Mesendoderm (in vitro differentiated cells): ENCODE measurements around the gene LGMN.

ENCODE experiments used
- DNase-seq: peaks from one replicate; pipeline ENCODE4 v3.0.0; 2013
- H2AK5ac ChIP-seq: 2 replicates; pipeline ENCODE4 v1.6.1; 2013; ENCODE audit warnings: low read length, inconsistent platforms
- H2BK120ac ChIP-seq: 2 replicates; pipeline ENCODE4 v1.6.1; 2013; ENCODE audit warnings: low read depth, mild to moderate bottlenecking, low read length, moderate library complexity, mixed read lengths
- H2BK15ac ChIP-seq: replicated peaks from 2 replicates; pipeline ENCODE4 v1.6.1; 2013; ENCODE audit warnings: low read depth, mild to moderate bottlenecking, moderate library complexity
- H2BK5ac ChIP-seq: 2 replicates; pipeline ENCODE4 v1.6.1; 2013; ENCODE audit warnings: low read length, inconsistent platforms
- H3K18ac ChIP-seq: 2 replicates; pipeline ENCODE4 v1.6.1; 2013; ENCODE audit warnings: mild to moderate bottlenecking, low read length, mixed read lengths
- H3K23ac ChIP-seq: one replicate; pipeline ENCODE4 v1.6.1; 2013; ENCODE audit warnings: low read length
- H3K27ac ChIP-seq: 2 replicates; pipeline ENCODE4 v1.5.1; 2013; ENCODE audit warnings: low read depth, mild to moderate bottlenecking, inconsistent platforms, low read length, moderate library complexity
- H3K27me3 ChIP-seq: 2 replicates; pipeline ENCODE4 v1.6.1; 2013; ENCODE audit warnings: low read length, control low read depth, mild to moderate bottlenecking, inconsistent platforms; ENCODE audit not compliant: insufficient read depth, poor library complexity
- H3K36me3 ChIP-seq: 2 replicates; pipeline ENCODE4 v1.6.1; 2013; ENCODE audit warnings: low read length, inconsistent platforms; ENCODE audit not compliant: control insufficient read depth, insufficient read depth
- H3K4ac ChIP-seq: one replicate; pipeline ENCODE4 v1.6.1; 2013; ENCODE audit warnings: low read depth, mild to moderate bottlenecking, low read length, moderate library complexity
- H3K4me1 ChIP-seq: 2 replicates; pipeline ENCODE4 v1.6.1; 2013; ENCODE audit warnings: low read depth, low read length, inconsistent platforms; ENCODE audit not compliant: control insufficient read depth
- H3K4me2 ChIP-seq: 2 replicates; pipeline ENCODE4 v1.6.1; 2013; ENCODE audit warnings: low read length
- H3K4me3 ChIP-seq: 2 replicates; pipeline ENCODE4 v1.5.1; 2013; ENCODE audit warnings: mild to moderate bottlenecking, low read length
- H3K56ac ChIP-seq: one replicate; pipeline ENCODE4 v1.6.1; 2013; ENCODE audit warnings: low read length
- H3K79me1 ChIP-seq: 2 replicates; pipeline ENCODE4 v1.6.1; 2013; ENCODE audit warnings: low read length, inconsistent platforms
- H3K79me2 ChIP-seq: 2 replicates; pipeline ENCODE4 v1.6.1; 2013; ENCODE audit warnings: mild to moderate bottlenecking, low read length; ENCODE audit not compliant: control insufficient read depth, insufficient read depth
- H3K9ac ChIP-seq: 2 replicates; pipeline ENCODE4 v1.6.1; 2013; ENCODE audit warnings: low read length, inconsistent platforms
- H4K5ac ChIP-seq: one replicate; pipeline ENCODE4 v1.6.1; 2013; ENCODE audit warnings: low read length
- H4K8ac ChIP-seq: one replicate; pipeline ENCODE4 v1.6.1; 2013; ENCODE audit warnings: low read depth, mild to moderate bottlenecking, control low read depth, low read length, moderate library complexity
- WGBS: extraction: QIAGEN DNeasy Blood & Tissue Kit; methylation state at CpG from one replicate; pipeline ENCODE4 v1.1.7; 2013; ENCODE audit warnings: low lambda C conversion rate, missing lambda C conversion rate; ENCODE audit not compliant: insufficient coverage; ENCODE audit errors: extremely low coverage; 5-methylcytosine and 5-hydroxymethylcytosine counted together

LGMN gene

GRCh38 chr14:92729634-92730358 lies 18.6 kb downstream of the LGMN start:
- no peak overlapping the region for H3K4me2 ChIP-seq
- no peak overlapping the region for H3K23ac ChIP-seq
- no peak overlapping the region for H3K9ac ChIP-seq
- H3K27ac ChIP-seq = no peak overlapping the region
- H3K56ac ChIP-seq = no peak overlapping the region
- no peak for DNase-seq
- H3K36me3 ChIP-seq = peaks cover 2% of the 10 kb centered on the region
- H2BK5ac ChIP-seq = no peak overlapping the region
- peaks cover 2% of the 10 kb centered on the region for H3K79me1 ChIP-seq
- H3K4ac ChIP-seq = no peak overlapping the region
- H4K5ac ChIP-seq = no peak overlapping the region
- WGBS = no CpG with 5 or more reads among the region's 14 CpGs
- no peak overlapping the region for H3K4me3 ChIP-seq
- H3K79me2 ChIP-seq = no peaks in the 10 kb centered on the region
- no peak overlapping the region for H2BK120ac ChIP-seq
- no peaks in the 10 kb centered on the region for H3K27me3 ChIP-seq
- no peaks in the 10 kb centered on the region for H3K4me1 ChIP-seq
- H4K8ac ChIP-seq = no peak overlapping the region
- no peak overlapping the region for H2BK15ac ChIP-seq
- H2AK5ac ChIP-seq = no peak overlapping the region
- no peak overlapping the region for H3K18ac ChIP-seq

DNA sequence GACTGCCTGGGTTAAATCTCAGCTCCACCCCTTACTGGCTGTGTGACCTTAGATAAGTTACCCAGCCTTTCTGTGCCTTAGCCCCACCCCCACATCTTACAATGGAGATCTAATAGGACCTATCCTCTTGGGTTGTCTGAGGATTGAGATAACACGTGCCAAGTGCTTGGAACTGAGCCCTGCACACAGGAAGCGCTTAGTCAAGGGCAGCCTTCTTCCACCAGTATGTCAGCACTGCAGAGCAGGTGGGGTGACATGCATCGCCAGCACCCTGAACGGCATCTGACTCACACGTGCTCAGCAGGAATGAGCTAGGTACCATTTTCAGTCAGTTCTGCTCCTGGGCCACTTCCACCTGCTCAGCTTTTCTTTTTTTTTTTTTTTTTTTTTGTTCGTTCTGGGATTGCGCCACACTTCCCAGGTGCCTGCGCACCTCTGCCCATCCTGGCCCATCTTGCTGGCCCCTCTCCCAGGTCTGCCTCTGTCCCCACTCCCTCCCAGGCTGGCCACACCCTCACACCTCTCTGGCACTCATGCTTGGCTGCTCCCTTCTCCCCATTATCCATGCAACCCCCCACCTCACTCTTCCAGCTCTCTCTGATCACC lies 19.6 kb downstream of the LGMN start:
- no CpG with 5 or more reads among the region's 8 CpGs for WGBS
- H3K79me1 ChIP-seq = no peaks in the 10 kb centered on the region
- H3K4me1 ChIP-seq = no peaks in the 10 kb centered on the region
- H3K56ac ChIP-seq = no peak overlapping the region
- peaks cover 3% of the 10 kb centered on the region for H3K36me3 ChIP-seq
- H4K8ac ChIP-seq = no peak overlapping the region
- H3K4me2 ChIP-seq = no peak overlapping the region
- no peak overlapping the region for H4K5ac ChIP-seq
- peak; percentile 14 for DNase-seq
- no peaks in the 10 kb centered on the region for H3K27me3 ChIP-seq
- no peaks in the 10 kb centered on the region for H3K79me2 ChIP-seq
- no peak overlapping the region for H3K4ac ChIP-seq
- no peak overlapping the region for H2BK5ac ChIP-seq
- H3K4me3 ChIP-seq = no peak overlapping the region
- no peak overlapping the region for H2BK15ac ChIP-seq
- H2BK120ac ChIP-seq = no peak overlapping the region
- H3K18ac ChIP-seq = no peak overlapping the region
- no peak overlapping the region for H2AK5ac ChIP-seq
- no peak overlapping the region for H3K9ac ChIP-seq
- no peak overlapping the region for H3K27ac ChIP-seq
- H3K23ac ChIP-seq = no peak overlapping the region

GRCh38 chr14:92726933-92727262 lies 21.5 kb downstream of the LGMN start:
- Histone ChIP-seq H3K79me2 (no peaks in the 10 kb centered on the region), H3K27me3 (no peaks in the 10 kb centered on the region), H2BK5ac (no peak overlapping the region), H3K9ac (no peak overlapping the region), H3K56ac (no peak overlapping the region), H3K79me1 (no peaks in the 10 kb centered on the region), H3K23ac (no peak overlapping the region), H3K4me3 (no peak overlapping the region), H4K5ac (no peak overlapping the region), H3K36me3 (peaks cover 1% of the 10 kb centered on the region), H3K4me2 (no peak overlapping the region), H3K18ac (no peak overlapping the region), H4K8ac (no peak overlapping the region), H2AK5ac (no peak overlapping the region), H2BK15ac (no peak overlapping the region), H3K4me1 (no peaks in the 10 kb centered on the region), H3K4ac (no peak overlapping the region), H3K27ac (no peak overlapping the region), H2BK120ac (no peak overlapping the region)
- DNase-seq = no peak
- no CpG with 5 or more reads among the region's 8 CpGs for WGBS

GRCh38 chr14:92726135-92726932 lies 22.1 kb downstream of the LGMN start:
- peaks cover 2% of the 10 kb centered on the region for H3K79me1 ChIP-seq
- H3K56ac ChIP-seq = no peak overlapping the region
- no peak overlapping the region for H3K9ac ChIP-seq
- H4K5ac ChIP-seq = no peak overlapping the region
- no peak overlapping the region for H3K18ac ChIP-seq
- no peak overlapping the region for H2AK5ac ChIP-seq
- no CpG with 5 or more reads among the region's 12 CpGs for WGBS
- no peak overlapping the region for H3K4ac ChIP-seq
- no peak overlapping the region for H2BK5ac ChIP-seq
- no peak overlapping the region for H3K23ac ChIP-seq
- H3K36me3 ChIP-seq = peaks cover 1% of the 10 kb centered on the region
- H3K27ac ChIP-seq = no peak overlapping the region
- no peak overlapping the region for H2BK15ac ChIP-seq
- peak; percentile 9 for DNase-seq
- no peaks in the 10 kb centered on the region for H3K4me1 ChIP-seq
- no peak overlapping the region for H2BK120ac ChIP-seq
- H3K4me2 ChIP-seq = no peak overlapping the region
- H4K8ac ChIP-seq = no peak overlapping the region
- no peaks in the 10 kb centered on the region for H3K79me2 ChIP-seq
- no peaks in the 10 kb centered on the region for H3K27me3 ChIP-seq
- no peak overlapping the region for H3K4me3 ChIP-seq

DNA sequence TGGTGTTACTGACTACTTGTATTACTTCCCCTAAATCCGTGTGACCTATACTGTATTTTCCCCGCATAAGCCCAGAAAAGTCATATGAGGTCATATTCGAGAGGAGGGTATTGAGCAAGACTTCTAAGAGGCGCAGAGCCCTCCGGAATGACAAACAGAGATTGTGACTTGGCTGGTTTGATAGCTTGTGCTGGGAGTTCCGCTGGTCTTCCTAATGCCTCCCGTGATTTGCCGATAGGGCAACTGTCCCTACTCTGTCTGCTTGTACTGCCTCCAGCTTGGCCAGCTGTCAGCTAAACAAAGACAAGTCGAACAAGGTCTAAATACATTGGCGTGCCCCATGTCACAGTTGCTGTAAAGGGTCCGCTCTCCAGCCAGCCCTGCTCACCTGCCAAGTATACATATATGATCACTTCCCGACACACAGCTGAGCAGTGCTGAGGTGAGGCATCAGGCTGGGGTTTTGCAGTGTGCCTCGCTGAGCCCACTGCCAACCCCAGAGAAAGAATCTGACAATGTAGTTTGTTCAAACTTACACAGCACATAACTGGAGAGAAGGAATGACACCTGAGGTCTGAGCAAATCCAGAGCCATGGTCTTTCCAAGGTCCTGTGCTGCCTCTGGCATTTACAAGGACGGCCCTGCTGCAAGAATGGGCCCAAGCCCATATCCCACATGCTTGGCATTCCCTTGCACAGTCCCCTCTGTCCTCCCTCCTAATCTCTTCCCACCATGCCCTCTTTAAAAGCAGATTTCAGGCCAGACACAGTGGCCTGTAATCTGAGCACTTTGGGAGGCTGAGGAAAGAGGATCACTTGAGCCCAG lies 23.7 kb downstream of the LGMN start:
- Histone ChIP-seq H2BK5ac (no peak overlapping the region), H3K79me2 (no peaks in the 10 kb centered on the region), H3K27ac (no peak overlapping the region), H2AK5ac (no peak overlapping the region), H3K56ac (no peak overlapping the region), H3K9ac (no peak overlapping the region), H3K23ac (no peak overlapping the region), H2BK15ac (no peak overlapping the region), H3K4me2 (no peak overlapping the region), H3K79me1 (peaks cover 2% of the 10 kb centered on the region), H4K5ac (no peak overlapping the region), H3K4ac (no peak overlapping the region), H3K18ac (no peak overlapping the region), H3K4me3 (no peak overlapping the region), H3K27me3 (no peaks in the 10 kb centered on the region), H4K8ac (no peak overlapping the region), H3K4me1 (no peaks in the 10 kb centered on the region), H3K36me3 (peaks cover 1% of the 10 kb centered on the region), H2BK120ac (no peak overlapping the region)
- no CpG with 5 or more reads among the region's 14 CpGs for WGBS
- DNase-seq = peak; percentile 41
